Neural crest cell (in vitro differentiated cells): ENCODE results near the gene OSBPL8. TPM values are rescaled to one million over a fixed set of nuclear protein-coding genes. Genes with fewer than 3 reads are reported as not detected.

Experiments
- DNase-seq: peaks from one replicate; pipeline ENCODE4 v3.0.0; 2021; ENCODE audit warnings: low read depth, mixed read lengths, low spot score
- H3K27ac Mint-ChIP-seq: one replicate; pipeline ENCODE4 v1.8.0; 2021; ENCODE audit warnings: mild to moderate bottlenecking, mixed read lengths; ENCODE audit not compliant: unreplicated experiment
- H3K27me3 Mint-ChIP-seq: 2 replicates; pipeline ENCODE4 v1.8.0; 2021; ENCODE audit warnings: low read depth, mild to moderate bottlenecking, mixed read lengths
- H3K36me3 Mint-ChIP-seq: 2 replicates; pipeline ENCODE4 v1.8.0; 2021; ENCODE audit warnings: low read depth, mild to moderate bottlenecking, mixed read lengths
- H3K4me1 Mint-ChIP-seq: 2 replicates; pipeline ENCODE4 v1.8.0; 2021; ENCODE audit warnings: mixed read lengths
- H3K4me3 Mint-ChIP-seq: one replicate; pipeline ENCODE4 v1.8.0; 2021; ENCODE audit warnings: mild to moderate bottlenecking, mixed read lengths
- H3K9me3 Mint-ChIP-seq: 2 replicates; pipeline ENCODE4 v1.8.0; 2021; ENCODE audit warnings: mixed read lengths
- CTCF ChIP-seq: fragments of 200-600 bp; sonication (generic); conservative IDR thresholded peaks from 2 replicates; pipeline ENCODE4 v1.5.0; 2021; ENCODE audit warnings: antibody characterized with exemption, mild to moderate bottlenecking
- total RNA-seq: library from RNA; stranded (reverse); gene quantifications from 2 replicates; pipeline ENCODE4 v1.2.1, GENCODE V29; 2021

The OSBPL8 gene
- total RNA-seq, 1 donor from 2014 or later: 75.8 TPM

DNA sequence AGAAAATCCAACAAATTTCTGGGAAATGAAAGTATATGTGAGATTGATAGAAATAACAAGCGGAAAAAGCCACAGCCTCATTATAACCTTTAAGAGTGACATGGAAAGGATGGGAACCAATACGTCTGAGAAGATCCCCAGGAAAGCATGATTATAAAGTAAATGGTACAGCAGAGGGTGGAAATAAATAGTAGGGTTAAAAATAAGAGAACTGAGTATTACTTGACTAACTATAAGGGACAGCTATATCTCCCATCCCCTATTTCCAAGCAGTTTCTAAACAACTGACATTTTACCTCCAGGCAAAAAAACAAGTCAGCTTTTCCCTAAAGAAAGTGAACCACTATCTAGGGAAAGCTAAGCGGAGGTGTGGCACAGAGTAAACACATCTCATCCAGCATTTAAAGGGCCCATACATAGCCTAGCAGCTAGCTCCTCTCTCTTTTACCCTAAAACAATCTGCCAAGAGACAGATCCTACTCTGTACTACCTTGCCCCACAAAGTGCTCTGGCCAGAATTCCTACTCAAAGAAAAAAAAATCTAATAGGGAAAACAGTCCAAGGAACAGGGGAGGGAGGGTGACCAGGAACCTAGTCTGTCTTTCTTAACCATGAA is 11.2 kb downstream of the OSBPL8 start:
- no peak for TF ChIP-seq CTCF
- Mint-ChIP-seq H3K27ac (no peak overlapping the region), H3K4me1 (peaks cover 44% of the 10 kb centered on the region), H3K36me3 (no peaks in the 10 kb centered on the region), H3K9me3 (no peaks in the 10 kb centered on the region), H3K4me3 (peak overlapping the region; percentile 8), H3K27me3 (no peaks in the 10 kb centered on the region)
- DNase-seq: no peak

DNA sequence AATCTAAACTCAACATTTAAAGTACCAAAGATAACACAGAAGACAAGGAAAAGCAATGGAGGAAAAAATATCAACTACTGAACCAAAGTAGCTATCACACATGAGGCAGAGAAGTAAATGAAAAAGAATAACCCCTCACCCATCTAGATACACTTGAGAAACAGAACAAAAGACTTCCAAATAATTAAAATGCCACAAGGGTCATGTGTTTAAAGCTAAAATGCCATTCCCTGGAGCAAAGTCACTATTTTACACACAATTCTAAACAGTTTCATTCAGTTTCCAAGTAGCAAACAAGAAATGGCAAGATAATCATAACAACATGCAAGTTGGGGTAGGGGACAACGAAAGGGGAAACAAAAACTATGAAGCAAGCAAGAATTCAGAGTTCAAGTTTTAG is 12.0 kb downstream of the OSBPL8 start:
- no peak overlapping the region for H3K4me3 Mint-ChIP-seq

DNA sequence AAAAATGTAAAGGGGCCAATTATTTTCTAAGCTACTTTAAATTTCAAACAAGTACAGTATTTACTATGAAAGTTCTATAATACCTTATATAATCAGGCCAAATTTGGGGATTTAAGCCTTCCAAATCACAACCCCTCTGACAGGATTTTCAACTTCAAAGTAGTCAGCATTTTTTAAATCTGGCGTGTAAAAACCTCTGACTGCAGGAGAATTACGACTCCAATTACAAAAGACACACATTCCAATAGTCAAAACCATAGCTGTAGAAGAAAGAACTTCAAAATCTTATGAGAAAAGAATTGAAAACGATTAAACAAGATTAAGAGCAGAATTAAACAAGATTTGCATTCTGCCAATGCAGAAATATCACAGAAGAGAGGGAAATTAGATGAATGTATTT is 12.7 kb downstream of the OSBPL8 start:
- no peak for TF ChIP-seq CTCF
- Mint-ChIP-seq H3K4me1 (peaks cover 51% of the 10 kb centered on the region), H3K4me3 (no peak overlapping the region), H3K9me3 (no peaks in the 10 kb centered on the region), H3K27me3 (no peaks in the 10 kb centered on the region), H3K36me3 (peaks cover 2% of the 10 kb centered on the region), H3K27ac (no peak overlapping the region)
- no peak for DNase-seq

More for the DNA sequence above, 12.0 kb downstream of the OSBPL8 start:
- H3K4me1 Mint-ChIP-seq: peaks cover 48% of the 10 kb centered on the region
- DNase-seq: no peak
- H3K36me3 Mint-ChIP-seq: no peaks in the 10 kb centered on the region
- no peak overlapping the region for H3K27ac Mint-ChIP-seq
- H3K27me3 Mint-ChIP-seq: no peaks in the 10 kb centered on the region
- no peaks in the 10 kb centered on the region for H3K9me3 Mint-ChIP-seq
- no peak for TF ChIP-seq CTCF

DNA sequence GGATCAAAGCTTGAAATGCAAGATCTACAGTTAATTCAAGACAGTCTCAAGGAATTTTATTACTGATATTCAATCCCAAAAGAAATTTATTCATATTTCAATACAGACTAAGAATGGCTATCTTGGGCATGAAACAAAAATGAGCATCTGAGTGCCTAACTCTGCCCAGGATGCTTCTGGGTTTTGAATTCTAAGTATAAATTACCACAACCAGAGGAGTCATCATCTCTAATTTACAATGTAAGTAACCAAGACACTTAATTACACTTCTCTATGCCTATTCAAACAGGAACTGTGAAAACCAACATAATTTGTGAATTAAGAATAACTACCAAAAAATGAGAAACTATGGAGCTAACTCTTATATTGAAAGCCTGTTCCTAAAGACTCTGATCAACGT is 14.1 kb downstream of the OSBPL8 start:
- H3K27ac Mint-ChIP-seq: no peak overlapping the region
- DNase-seq: no peak
- no peak for TF ChIP-seq CTCF
- peaks cover 51% of the 10 kb centered on the region for H3K4me1 Mint-ChIP-seq
- H3K27me3 Mint-ChIP-seq: no peaks in the 10 kb centered on the region
- H3K36me3 Mint-ChIP-seq: peaks cover 2% of the 10 kb centered on the region
- no peak overlapping the region for H3K4me3 Mint-ChIP-seq
- H3K9me3 Mint-ChIP-seq: no peaks in the 10 kb centered on the region

DNA sequence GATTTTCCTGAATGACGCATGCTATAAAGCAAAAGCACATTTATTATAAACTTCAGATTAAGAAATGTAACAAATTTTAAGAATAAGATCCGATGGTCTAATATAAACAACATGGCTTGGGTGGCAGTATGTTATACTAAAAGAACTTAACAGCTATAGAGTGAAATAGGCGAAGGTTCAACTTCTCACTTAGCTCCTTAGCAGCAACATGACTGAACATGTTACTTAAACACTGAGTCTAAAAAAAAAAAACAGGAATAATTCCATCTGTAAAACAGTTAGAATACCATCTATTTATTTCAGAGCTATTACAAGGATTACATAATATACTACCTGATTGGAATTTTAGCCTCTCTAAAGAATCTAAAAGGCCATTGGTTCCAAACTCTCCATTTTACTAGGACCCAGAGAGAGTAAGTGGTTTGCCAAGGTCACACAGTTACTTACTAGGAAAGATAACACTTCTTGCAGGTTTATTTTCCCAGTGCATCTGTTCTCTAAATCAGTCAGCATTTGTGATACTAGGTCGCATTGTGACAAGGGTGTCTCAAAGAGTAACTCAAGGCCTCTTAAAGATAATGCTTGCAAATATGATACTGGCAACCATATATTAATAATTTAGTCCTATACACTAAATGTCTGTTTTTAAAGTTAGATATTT is 14.8 kb downstream of the OSBPL8 start:
- Mint-ChIP-seq H3K9me3 (no peaks in the 10 kb centered on the region), H3K4me3 (no peak overlapping the region), H3K27ac (no peak overlapping the region), H3K36me3 (peaks cover 2% of the 10 kb centered on the region), H3K4me1 (peaks cover 48% of the 10 kb centered on the region), H3K27me3 (no peaks in the 10 kb centered on the region)
- no peak for TF ChIP-seq CTCF
- no peak for DNase-seq
